Neural cell (in vitro differentiated cells): ENCODE measurements around the gene DHCR24. TPM values are rescaled to one million over a fixed set of nuclear protein-coding genes. Genes with fewer than 3 reads are reported as not detected.
"Not testable (repeated sequence)": the region's sequence is repeated elsewhere in the genome, so short reads cannot be mapped to it uniquely, and the experiment has no call there.

Source experiments
- H2AFZ ChIP-seq: fragments of 200-600, 300-800 bp; sonication (generic), shearing (Covaris generic); 2 replicates; pipeline ENCODE4 v1.6.0; 2014; ENCODE audit warnings: low read depth, mild to moderate bottlenecking, antibody characterized with exemption, low read length, moderate library complexity
- H3F3A ChIP-seq: fragments of 200-600 bp; shearing (Covaris generic); 2 replicates; pipeline ENCODE4 v1.6.1; 2016; ENCODE audit warnings: mild to moderate bottlenecking, moderate library complexity, mixed read lengths, antibody characterized with exemption, low read length; ENCODE audit not compliant: insufficient read depth, poor library complexity, severe bottlenecking
- H3K27ac ChIP-seq: fragments of 200-600, 300-800 bp; sonication (generic), shearing (Covaris generic); 2 replicates; pipeline ENCODE4 v1.5.1; 2014; ENCODE audit warnings: mild to moderate bottlenecking, low read length, moderate library complexity
- H3K27me3 ChIP-seq: fragments of 300-800, 200-600 bp; sonication (generic), shearing (Covaris generic); 2 replicates; pipeline ENCODE4 v1.6.0; 2014; ENCODE audit warnings: mild to moderate bottlenecking, low read depth, low read length, moderate library complexity; ENCODE audit not compliant: insufficient read depth
- H3K36me3 ChIP-seq: fragments of 300-800, 200-600 bp; sonication (generic), shearing (Covaris generic); 2 replicates; pipeline ENCODE4 v1.5.1; 2014; ENCODE audit warnings: mild to moderate bottlenecking, antibody characterized with exemption, low read length, moderate library complexity; ENCODE audit not compliant: insufficient read depth
- H3K4me2 ChIP-seq: fragments of 300-800, 200-600 bp; sonication (generic), shearing (Covaris generic); 2 replicates; pipeline ENCODE4 v1.6.0; 2014; ENCODE audit warnings: mild to moderate bottlenecking, low read length
- H3K4me3 ChIP-seq: fragments of 300-800, 200-600 bp; sonication (generic), shearing (Covaris generic); 2 replicates; pipeline ENCODE4 v1.5.1; 2014; ENCODE audit warnings: mild to moderate bottlenecking, low read length, moderate library complexity
- H3K79me2 ChIP-seq: fragments of 200-600 bp; shearing (Covaris generic); replicated peaks from 2 replicates; pipeline ENCODE4 v1.6.0; 2014; ENCODE audit warnings: mild to moderate bottlenecking, low read length, moderate library complexity; ENCODE audit not compliant: insufficient read depth
- H3K9ac ChIP-seq: fragments of 300-800, 200-600 bp; sonication (generic), shearing (Covaris generic); 2 replicates; pipeline ENCODE4 v1.6.1; 2016; ENCODE audit warnings: mild to moderate bottlenecking, low read length, mixed read lengths
- H3K9me2 ChIP-seq: fragments of 200-600 bp; shearing (Covaris generic); 2 replicates; pipeline ENCODE4 v1.6.1; 2016; ENCODE audit warnings: mild to moderate bottlenecking, low read length, mixed read lengths; ENCODE audit not compliant: insufficient read depth
- H3K9me3 ChIP-seq: fragments of 200-600, 300-800 bp; sonication (generic), shearing (Covaris generic); 2 replicates; pipeline ENCODE4 v1.6.1; 2016; ENCODE audit warnings: mild to moderate bottlenecking, mixed run types, low read length, moderate library complexity, mixed read lengths
- H4K20me1 ChIP-seq: fragments of 200-600 bp; shearing (Covaris generic); 2 replicates; pipeline ENCODE4 v1.6.1; 2016; ENCODE audit warnings: mild to moderate bottlenecking, mixed run types; ENCODE audit not compliant: insufficient read depth
- CTCF ChIP-seq: fragments of 450-650 bp; IDR thresholded peaks from 2 replicates; pipeline ENCODE4 v1.5.1; 2014; ENCODE audit warnings: antibody characterized with exemption, mild to moderate bottlenecking, moderate library complexity; ENCODE audit not compliant: poor library complexity, severe bottlenecking
- EP300 ChIP-seq: fragments of 450-650 bp; conservative IDR thresholded peaks from 2 replicates; pipeline ENCODE4 v1.6.1; 2014; ENCODE audit warnings: antibody characterized with exemption, mild to moderate bottlenecking, moderate library complexity; ENCODE audit not compliant: poor library complexity, severe bottlenecking
- EZH2 ChIP-seq: fragments of 200-600, 300-800 bp; shearing (Covaris generic), sonication (generic); IDR thresholded peaks from 2 replicates; pipeline ENCODE4 v1.6.1; 2014; ENCODE audit warnings: antibody characterized with exemption, low read length, borderline replicate concordance, mild to moderate bottlenecking; ENCODE audit not compliant: insufficient read depth, poor library complexity, severe bottlenecking
- MXI1 ChIP-seq: fragments of 450-650 bp; conservative IDR thresholded peaks from 2 replicates; pipeline ENCODE4 v1.6.1; 2014; ENCODE audit warnings: antibody characterized with exemption, mild to moderate bottlenecking; ENCODE audit not compliant: poor library complexity, severe bottlenecking
- POLR2AphosphoS5 ChIP-seq: IDR thresholded peaks from 2 replicates; pipeline ENCODE4 v1.6.1; 2012
- RAD21 ChIP-seq: fragments of 450-650 bp; conservative IDR thresholded peaks from 2 replicates; pipeline ENCODE4 v1.6.1; 2014; ENCODE audit warnings: antibody characterized with exemption, mild to moderate bottlenecking, moderate library complexity
- REST ChIP-seq: IDR thresholded peaks from 2 replicates; pipeline ENCODE4 v1.6.1; 2012; ENCODE audit warnings: borderline replicate concordance
- SMC3 ChIP-seq: fragments of 450-650 bp; conservative IDR thresholded peaks from 2 replicates; pipeline ENCODE4 v1.6.1; 2014; ENCODE audit warnings: antibody characterized with exemption, mild to moderate bottlenecking, moderate library complexity; ENCODE audit not compliant: poor library complexity
- TAF1 ChIP-seq: IDR thresholded peaks from 2 replicates; pipeline ENCODE4 v1.6.1; 2012; ENCODE audit warnings: low read depth
- polyA plus RNA-seq: library from polyadenylated mRNA; depleted of rRNA; stranded (reverse); fragments of >200 nt; gene quantifications from 2 replicates; pipeline ENCODE4 v1.2.3, GENCODE V29; 2014

The DHCR24 gene
- polyA plus RNA-seq, 1 donor from 2014 or later = 91.3 TPM

DNA sequence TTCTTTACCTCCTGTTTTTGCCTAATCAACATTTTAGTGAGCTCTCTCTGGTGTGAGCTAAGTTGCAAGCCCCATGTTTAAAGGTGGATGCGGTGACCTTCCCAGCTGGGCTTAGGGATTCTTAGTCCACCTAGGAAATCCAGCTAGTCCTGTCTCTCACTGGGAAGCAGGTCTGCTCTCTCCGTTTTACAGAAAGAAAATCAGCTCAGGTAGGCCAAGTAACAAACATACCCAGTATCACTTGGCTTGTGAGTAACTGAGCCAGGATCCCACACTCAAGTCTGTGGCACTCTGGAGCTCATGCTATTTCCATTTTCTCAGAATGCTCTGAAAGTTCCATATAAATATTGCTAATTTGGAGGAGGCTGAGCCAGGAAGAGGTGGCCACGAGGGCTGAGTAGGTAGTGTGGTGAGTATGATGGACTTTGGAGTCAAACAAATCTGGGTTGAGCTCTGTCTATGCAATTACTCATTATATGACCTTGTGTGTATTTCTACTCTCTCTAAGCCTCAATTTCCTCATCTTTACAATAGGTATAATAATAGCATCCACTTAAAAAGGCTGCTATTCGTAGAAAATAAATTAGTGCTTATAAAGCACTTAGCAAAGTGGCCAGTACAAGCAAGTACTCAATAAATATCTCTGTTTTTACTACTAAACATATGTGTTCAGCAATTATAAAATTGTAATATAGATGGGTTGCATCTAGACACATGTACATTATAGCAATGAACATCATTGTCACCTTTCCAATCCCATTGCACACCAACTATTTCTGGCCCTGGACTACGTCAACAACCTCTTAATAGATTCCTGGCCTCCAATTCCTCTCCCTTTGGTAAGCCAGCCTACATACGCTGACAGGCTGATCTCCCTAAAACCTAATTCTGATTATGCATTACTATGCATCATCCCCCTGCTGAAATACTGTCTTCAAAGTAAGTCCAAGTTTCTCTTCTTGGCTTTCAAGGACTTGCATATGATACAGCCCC, 32.7 kb upstream of the DHCR24 start:
- Histone ChIP-seq H3K27ac (no peak overlapping the region), H3K27me3 (no peaks in the 10 kb centered on the region), H3K4me2 (no peak overlapping the region), H4K20me1 (no peaks in the 10 kb centered on the region), H3K79me2 (no peaks in the 10 kb centered on the region), H3K4me3 (no peak overlapping the region), H3F3A (no peaks in the 10 kb centered on the region), H3K9ac (no peak overlapping the region), H3K9me3 (no peaks in the 10 kb centered on the region), H3K36me3 (no peaks in the 10 kb centered on the region), H3K9me2 (no peaks in the 10 kb centered on the region), H2AFZ (no peak overlapping the region)
- TF ChIP-seq EP300 (no peak), RAD21 (no peak), SMC3 (no peak), TAF1 (no peak), CTCF (no peak), MXI1 (no peak), REST (no peak), EZH2 (no peak), POLR2AphosphoS5 (no peak)

GRCh38 chr1:54911076-54911475, 24.1 kb upstream of the DHCR24 start:
- H4K20me1 ChIP-seq, H3K4me3 ChIP-seq, H3K36me3 ChIP-seq, H3K79me2 ChIP-seq, H2AFZ ChIP-seq, H3F3A ChIP-seq, H3K9ac ChIP-seq, H3K9me3 ChIP-seq, H3K27ac ChIP-seq, H3K9me2 ChIP-seq, H3K4me2 ChIP-seq, H3K27me3 ChIP-seq: not testable (repeated sequence)
